ENCODE measurements around the gene BRME1. TPM values are rescaled to one million over a fixed set of nuclear protein-coding genes. Genes with fewer than 3 reads are reported as not detected.
A peak's percentile ranks its signal among the peaks of the same experiment; 100 is the strongest.

Gene BRME1
- total and polyA plus RNA-seq, 2 of the 13 experiments (the other 11 are each of a cell fraction or from before 2014, with no cell fraction given) = 0.74 to 1.5 TPM

DNA sequence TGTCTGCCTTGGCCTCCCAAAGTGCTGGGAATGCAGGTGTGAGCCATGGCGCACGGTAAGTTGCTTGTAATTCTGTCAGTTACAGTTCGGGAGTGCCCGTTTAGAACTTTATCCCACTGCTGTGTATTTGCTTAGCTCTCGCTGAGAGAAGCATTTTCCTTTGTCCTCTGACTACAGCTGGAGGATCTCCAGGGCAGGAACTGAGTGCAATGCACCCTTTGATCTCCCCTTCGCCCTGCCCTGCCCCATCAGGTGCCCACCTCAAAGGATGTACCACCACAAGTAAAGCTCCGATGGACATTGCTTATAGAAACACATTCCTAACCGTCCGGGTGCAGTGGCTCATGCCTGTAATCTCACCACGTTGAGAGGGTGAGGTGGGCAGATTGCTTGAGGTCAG is 6.5 kb downstream of the BRME1 start (continued):
- TF ChIP-seq, protein P1, sequence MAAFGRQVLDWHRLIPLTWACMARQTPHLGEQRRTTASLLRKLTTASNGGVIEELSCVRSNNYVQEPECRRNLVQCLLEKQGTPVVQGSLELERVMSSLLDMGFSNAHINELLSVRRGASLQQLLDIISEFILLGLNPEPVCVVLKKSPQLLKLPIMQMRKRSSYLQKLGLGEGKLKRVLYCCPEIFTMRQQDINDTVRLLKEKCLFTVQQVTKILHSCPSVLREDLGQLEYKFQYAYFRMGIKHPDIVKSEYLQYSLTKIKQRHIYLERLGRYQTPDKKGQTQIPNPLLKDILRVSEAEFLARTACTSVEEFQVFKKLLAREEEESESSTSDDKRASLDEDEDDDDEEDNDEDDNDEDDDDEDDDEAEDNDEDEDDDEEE (CRISPR knock-in tag; IDR thresholded peaks at IDR 0.05) = peak; percentile 44; the same call in 1 of the 2 replicates
- TF ChIP-seq, protein P2, sequence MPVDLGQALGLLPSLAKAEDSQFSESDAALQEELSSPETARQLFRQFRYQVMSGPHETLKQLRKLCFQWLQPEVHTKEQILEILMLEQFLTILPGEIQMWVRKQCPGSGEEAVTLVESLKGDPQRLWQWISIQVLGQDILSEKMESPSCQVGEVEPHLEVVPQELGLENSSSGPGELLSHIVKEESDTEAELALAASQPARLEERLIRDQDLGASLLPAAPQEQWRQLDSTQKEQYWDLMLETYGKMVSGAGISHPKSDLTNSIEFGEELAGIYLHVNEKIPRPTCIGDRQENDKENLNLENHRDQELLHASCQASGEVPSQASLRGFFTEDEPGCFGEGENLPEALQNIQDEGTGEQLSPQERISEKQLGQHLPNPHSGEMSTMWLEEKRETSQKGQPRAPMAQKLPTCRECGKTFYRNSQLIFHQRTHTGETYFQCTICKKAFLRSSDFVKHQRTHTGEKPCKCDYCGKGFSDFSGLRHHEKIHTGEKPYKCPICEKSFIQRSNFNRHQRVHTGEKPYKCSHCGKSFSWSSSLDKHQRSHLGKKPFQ (CRISPR knock-in tag; IDR thresholded peaks at IDR 0.05; ENCODE audit: insufficient replicate concordance) = no peak
- TF ChIP-seq ZFP36 (IDR thresholded peaks at IDR 0.05; ENCODE audit: borderline replicate concordance, low read depth, low read length, partially characterized antibody) (no peak), HNF4G (IDR thresholded peaks at IDR 0.05; ENCODE audit: borderline replicate concordance, low read depth, low read length) (no peak), HNF4G (CRISPR knock-in tag; IDR thresholded peaks at IDR 0.05; ENCODE audit: borderline replicate concordance, low read depth) (no peak), ZSCAN29 (CRISPR knock-in tag; conservative IDR thresholded peaks at IDR 0.05) (no peak), NR2F2 (IDR thresholded peaks at IDR 0.05; ENCODE audit: borderline replicate concordance, low read depth) (no peak), TBX3 (IDR thresholded peaks at IDR 0.05; ENCODE audit: borderline replicate concordance) (no peak), KMT2A (CRISPR knock-in tag; IDR thresholded peaks at IDR 0.05) (no peak), FOSL2 (CRISPR knock-in tag; IDR thresholded peaks at IDR 0.05) (no peak), MYC (CRISPR knock-in tag; IDR thresholded peaks at IDR 0.05; ENCODE audit: borderline replicate concordance) (no peak), ZNF34 (CRISPR knock-in tag; IDR thresholded peaks at IDR 0.05; ENCODE audit: borderline replicate concordance) (no peak), PHF5A (CRISPR knock-in tag; IDR thresholded peaks at IDR 0.05; ENCODE audit: low read depth, unreplicated experiment) (no peak), GTF3A (CRISPR knock-in tag; conservative IDR thresholded peaks at IDR 0.05) (no peak), PAWR (CRISPR knock-in tag; IDR thresholded peaks at IDR 0.05; ENCODE audit: borderline replicate concordance) (no peak), ZNF839 (CRISPR knock-in tag; IDR thresholded peaks at IDR 0.05; ENCODE audit: borderline replicate concordance) (no peak)
- TF ChIP-seq, protein P3, sequence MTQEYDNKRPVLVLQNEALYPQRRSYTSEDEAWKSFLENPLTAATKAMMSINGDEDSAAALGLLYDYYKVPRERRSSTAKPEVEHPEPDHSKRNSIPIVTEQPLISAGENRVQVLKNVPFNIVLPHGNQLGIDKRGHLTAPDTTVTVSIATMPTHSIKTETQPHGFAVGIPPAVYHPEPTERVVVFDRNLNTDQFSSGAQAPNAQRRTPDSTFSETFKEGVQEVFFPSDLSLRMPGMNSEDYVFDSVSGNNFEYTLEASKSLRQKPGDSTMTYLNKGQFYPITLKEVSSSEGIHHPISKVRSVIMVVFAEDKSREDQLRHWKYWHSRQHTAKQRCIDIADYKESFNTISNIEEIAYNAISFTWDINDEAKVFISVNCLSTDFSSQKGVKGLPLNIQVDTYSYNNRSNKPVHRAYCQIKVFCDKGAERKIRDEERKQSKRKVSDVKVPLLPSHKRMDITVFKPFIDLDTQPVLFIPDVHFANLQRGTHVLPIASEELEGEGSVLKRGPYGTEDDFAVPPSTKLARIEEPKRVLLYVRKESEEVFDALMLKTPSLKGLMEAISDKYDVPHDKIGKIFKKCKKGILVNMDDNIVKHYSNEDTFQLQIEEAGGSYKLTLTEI (CRISPR knock-in tag; conservative IDR thresholded peaks at IDR 0.05) = no peak
- TF ChIP-seq, protein P4, sequence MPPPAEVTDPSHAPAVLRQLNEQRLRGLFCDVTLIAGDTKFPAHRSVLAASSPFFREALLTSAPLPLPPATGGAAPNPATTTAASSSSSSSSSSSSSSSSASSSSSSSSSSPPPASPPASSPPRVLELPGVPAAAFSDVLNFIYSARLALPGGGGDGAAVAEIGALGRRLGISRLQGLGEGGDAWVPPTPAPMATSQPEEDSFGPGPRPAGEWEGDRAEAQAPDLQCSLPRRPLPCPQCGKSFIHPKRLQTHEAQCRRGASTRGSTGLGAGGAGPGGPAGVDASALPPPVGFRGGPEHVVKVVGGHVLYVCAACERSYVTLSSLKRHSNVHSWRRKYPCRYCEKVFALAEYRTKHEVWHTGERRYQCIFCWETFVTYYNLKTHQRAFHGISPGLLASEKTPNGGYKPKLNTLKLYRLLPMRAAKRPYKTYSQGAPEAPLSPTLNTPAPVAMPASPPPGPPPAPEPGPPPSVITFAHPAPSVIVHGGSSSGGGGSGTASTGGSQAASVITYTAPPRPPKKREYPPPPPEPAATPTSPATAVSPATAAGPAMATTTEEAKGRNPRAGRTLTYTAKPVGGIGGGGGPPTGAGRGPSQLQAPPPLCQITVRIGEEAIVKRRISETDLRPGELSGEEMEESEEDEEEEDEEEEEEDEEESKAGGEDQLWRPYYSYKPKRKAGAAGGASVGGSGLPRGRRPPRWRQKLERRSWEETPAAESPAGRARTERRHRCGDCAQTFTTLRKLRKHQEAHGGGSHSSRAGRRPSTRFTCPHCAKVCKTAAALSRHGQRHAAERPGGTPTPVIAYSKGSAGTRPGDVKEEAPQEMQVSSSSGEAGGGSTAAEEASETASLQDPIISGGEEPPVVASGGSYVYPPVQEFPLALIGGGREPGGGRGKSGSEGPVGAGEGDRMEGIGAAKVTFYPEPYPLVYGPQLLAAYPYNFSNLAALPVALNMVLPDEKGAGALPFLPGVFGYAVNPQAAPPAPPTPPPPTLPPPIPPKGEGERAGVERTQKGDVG (CRISPR knock-in tag; IDR thresholded peaks at IDR 0.05; ENCODE audit: borderline replicate concordance) = no peak
- TF ChIP-seq, protein P5, sequence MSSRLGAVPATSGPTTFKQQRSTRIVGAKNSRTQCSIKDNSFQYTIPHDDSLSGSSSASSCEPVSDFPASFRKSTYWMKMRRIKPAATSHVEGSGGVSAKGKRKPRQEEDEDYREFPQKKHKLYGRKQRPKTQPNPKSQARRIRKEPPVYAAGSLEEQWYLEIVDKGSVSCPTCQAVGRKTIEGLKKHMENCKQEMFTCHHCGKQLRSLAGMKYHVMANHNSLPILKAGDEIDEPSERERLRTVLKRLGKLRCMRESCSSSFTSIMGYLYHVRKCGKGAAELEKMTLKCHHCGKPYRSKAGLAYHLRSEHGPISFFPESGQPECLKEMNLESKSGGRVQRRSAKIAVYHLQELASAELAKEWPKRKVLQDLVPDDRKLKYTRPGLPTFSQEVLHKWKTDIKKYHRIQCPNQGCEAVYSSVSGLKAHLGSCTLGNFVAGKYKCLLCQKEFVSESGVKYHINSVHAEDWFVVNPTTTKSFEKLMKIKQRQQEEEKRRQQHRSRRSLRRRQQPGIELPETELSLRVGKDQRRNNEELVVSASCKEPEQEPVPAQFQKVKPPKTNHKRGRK (CRISPR knock-in tag; IDR thresholded peaks at IDR 0.05) = no peak
